ENCODE data around the gene C1QL4.
A peak's percentile ranks its signal among the peaks of the same experiment; 100 is the strongest.

Gene C1QL4

DNA sequence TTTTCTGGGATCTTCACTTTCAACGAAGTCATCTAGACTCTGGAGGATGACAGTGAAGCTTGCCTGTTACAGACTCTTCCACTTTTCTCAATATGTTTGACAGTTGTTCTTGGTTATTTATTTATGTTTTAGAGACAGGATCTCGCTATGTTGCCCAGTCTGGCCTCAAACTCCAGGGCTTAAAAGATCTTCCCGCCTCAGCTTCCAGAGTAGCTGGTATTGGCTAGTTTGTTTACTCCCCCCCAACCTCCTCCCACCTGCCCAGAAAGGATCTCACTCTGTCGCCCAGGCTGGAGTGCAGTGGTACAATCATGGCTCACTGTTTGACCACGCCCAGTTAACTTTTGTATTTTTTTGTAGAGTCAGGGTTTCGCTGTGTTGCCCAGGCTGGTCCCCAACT is 33.6 kb upstream of the C1QL4 start:
- no peak for DNase-seq (ENCODE audit: low read depth in 1 of 2, low spot score in 1 of 2)
- TF ChIP-seq GABPA (IDR thresholded peaks at IDR 0.05; ENCODE audit: low read depth) (no peak), POLR2AphosphoS5 (IDR thresholded peaks at IDR 0.05; ENCODE audit: low read depth) (no peak), SPI1 (IDR thresholded peaks at IDR 0.05; ENCODE audit: borderline replicate concordance, low read depth) (no peak)
- TF ChIP-seq, protein P1, sequence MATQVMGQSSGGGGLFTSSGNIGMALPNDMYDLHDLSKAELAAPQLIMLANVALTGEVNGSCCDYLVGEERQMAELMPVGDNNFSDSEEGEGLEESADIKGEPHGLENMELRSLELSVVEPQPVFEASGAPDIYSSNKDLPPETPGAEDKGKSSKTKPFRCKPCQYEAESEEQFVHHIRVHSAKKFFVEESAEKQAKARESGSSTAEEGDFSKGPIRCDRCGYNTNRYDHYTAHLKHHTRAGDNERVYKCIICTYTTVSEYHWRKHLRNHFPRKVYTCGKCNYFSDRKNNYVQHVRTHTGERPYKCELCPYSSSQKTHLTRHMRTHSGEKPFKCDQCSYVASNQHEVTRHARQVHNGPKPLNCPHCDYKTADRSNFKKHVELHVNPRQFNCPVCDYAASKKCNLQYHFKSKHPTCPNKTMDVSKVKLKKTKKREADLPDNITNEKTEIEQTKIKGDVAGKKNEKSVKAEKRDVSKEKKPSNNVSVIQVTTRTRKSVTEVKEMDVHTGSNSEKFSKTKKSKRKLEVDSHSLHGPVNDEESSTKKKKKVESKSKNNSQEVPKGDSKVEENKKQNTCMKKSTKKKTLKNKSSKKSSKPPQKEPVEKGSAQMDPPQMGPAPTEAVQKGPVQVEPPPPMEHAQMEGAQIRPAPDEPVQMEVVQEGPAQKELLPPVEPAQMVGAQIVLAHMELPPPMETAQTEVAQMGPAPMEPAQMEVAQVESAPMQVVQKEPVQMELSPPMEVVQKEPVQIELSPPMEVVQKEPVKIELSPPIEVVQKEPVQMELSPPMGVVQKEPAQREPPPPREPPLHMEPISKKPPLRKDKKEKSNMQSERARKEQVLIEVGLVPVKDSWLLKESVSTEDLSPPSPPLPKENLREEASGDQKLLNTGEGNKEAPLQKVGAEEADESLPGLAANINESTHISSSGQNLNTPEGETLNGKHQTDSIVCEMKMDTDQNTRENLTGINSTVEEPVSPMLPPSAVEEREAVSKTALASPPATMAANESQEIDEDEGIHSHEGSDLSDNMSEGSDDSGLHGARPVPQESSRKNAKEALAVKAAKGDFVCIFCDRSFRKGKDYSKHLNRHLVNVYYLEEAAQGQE (IDR thresholded peaks at IDR 0.05; ENCODE audit: insufficient replicate concordance, low read depth) = no peak
- TF ChIP-seq, protein P2, sequence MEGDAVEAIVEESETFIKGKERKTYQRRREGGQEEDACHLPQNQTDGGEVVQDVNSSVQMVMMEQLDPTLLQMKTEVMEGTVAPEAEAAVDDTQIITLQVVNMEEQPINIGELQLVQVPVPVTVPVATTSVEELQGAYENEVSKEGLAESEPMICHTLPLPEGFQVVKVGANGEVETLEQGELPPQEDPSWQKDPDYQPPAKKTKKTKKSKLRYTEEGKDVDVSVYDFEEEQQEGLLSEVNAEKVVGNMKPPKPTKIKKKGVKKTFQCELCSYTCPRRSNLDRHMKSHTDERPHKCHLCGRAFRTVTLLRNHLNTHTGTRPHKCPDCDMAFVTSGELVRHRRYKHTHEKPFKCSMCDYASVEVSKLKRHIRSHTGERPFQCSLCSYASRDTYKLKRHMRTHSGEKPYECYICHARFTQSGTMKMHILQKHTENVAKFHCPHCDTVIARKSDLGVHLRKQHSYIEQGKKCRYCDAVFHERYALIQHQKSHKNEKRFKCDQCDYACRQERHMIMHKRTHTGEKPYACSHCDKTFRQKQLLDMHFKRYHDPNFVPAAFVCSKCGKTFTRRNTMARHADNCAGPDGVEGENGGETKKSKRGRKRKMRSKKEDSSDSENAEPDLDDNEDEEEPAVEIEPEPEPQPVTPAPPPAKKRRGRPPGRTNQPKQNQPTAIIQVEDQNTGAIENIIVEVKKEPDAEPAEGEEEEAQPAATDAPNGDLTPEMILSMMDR (IDR thresholded peaks at IDR 0.05; ENCODE audit: insufficient read depth, low read length) = no peak
- no peak overlapping the region for H3K27ac ChIP-seq (replicated peaks)

DNA sequence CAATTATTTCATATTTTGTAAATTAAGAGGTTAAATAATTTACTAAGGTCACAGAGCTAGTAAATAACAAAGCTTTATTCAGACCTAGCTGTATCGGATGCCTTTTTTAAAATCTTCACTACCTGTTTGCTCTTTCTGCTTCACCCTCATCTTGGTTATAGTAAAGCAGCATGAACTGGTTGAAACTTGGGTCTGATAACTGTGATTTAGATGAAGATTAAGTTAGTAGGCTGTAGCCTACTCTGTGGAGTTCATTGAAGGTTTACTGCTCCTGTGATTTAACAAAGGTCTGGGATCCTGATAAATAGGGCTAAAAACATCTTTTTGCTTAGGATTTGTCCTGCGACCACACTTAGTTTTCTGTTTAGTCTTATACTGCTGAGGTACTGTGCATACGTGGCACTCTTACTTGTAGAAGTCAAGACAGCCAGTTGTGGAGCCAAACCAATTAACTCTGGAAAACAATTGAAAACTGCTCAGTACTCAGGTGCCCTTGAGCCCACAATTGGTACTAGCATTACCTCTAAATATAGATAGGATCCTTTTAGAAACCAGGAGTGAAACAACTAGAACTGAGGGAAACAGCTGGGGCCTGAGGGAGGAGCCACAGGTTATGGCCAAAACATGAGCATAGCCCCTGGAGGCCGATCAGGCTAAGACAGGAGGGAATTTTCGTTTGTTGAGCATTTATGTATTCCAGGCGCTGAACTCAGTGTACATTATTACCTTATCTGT is 32.6 kb upstream of the C1QL4 start:
- Histone ChIP-seq H3K4me3 (replicated peaks; ENCODE audit: insufficient read depth, low read length) (no peak overlapping the region), H3K27me3 (ENCODE audit: insufficient read depth, poor library complexity, severe bottlenecking) (no peaks in the 10 kb centered on the region), H3K27ac (replicated peaks) (no peak overlapping the region)
- TF ChIP-seq, protein P1 (IDR thresholded peaks at IDR 0.05; ENCODE audit: insufficient replicate concordance, low read depth) = no peak
- TF ChIP-seq SPI1 (IDR thresholded peaks at IDR 0.05; ENCODE audit: borderline replicate concordance, low read depth) (no peak), POLR2AphosphoS5 (IDR thresholded peaks at IDR 0.05; ENCODE audit: low read depth) (no peak), GABPA (IDR thresholded peaks at IDR 0.05; ENCODE audit: low read depth) (no peak)
- TF ChIP-seq, protein P2 (IDR thresholded peaks at IDR 0.05; ENCODE audit: insufficient read depth, low read length) = no peak
- DNase-seq (ENCODE audit: low read depth in 1 of 2, low spot score in 1 of 2) = peak in 1 of 2 experiments; percentile 55

More for the DNA sequence above, 33.6 kb upstream of the C1QL4 start:
- no peak overlapping the region for H3K4me3 ChIP-seq (replicated peaks; ENCODE audit: insufficient read depth, low read length)
- H3K27me3 ChIP-seq (ENCODE audit: insufficient read depth, poor library complexity, severe bottlenecking) = no peaks in the 10 kb centered on the region

DNA sequence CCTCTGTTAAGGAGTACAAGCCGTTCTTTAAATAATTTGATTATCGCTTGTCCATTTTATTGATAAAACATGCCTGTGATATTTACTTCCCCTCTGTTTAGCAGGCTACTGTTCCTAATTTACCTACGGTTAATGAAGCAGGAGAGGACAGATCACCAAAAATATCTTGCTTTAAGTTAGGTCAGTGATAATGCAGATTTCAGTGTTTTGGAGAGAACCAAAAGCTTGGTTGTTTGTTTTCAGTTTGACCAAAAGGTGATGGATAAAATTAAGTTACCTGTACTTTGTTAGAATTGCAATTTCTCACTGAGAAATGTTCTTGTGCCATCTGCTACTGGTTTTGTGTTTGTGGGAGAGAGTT is 31.2 kb upstream of the C1QL4 start:
- Histone ChIP-seq H3K27ac (replicated peaks) (no peak overlapping the region), H3K27me3 (ENCODE audit: insufficient read depth, poor library complexity, severe bottlenecking) (no peaks in the 10 kb centered on the region), H3K4me3 (replicated peaks; ENCODE audit: insufficient read depth, low read length) (no peak overlapping the region)
- TF ChIP-seq SPI1 (IDR thresholded peaks at IDR 0.05; ENCODE audit: borderline replicate concordance, low read depth) (no peak), GABPA (IDR thresholded peaks at IDR 0.05; ENCODE audit: low read depth) (no peak), POLR2AphosphoS5 (IDR thresholded peaks at IDR 0.05; ENCODE audit: low read depth) (no peak)
- TF ChIP-seq, protein P2 (IDR thresholded peaks at IDR 0.05; ENCODE audit: insufficient read depth, low read length) = no peak
- TF ChIP-seq, protein P1 (IDR thresholded peaks at IDR 0.05; ENCODE audit: insufficient replicate concordance, low read depth) = no peak
- DNase-seq (ENCODE audit: low read depth in 1 of 2, low spot score in 1 of 2) = no peak
